RWPE1 (cell line): ENCODE measurements around the gene DRC7.

ENCODE experiments used
- CTCF ChIA-PET: fragments of 350-600 bp; sonication (Branson Sonifier 250); formaldehyde crosslinking; extraction: SDS; loops from one replicate; lab custom pipeline; 2021; lab: Yijun Ruan, JAX
- POLR2A ChIA-PET: fragments of 400-600 bp; formaldehyde crosslinking; extraction: SDS; loops from one replicate; lab custom pipeline; 2020; ENCODE audit warnings: antibody characterized with exemption; ENCODE audit not compliant: low non-redundant PET; lab: Yijun Ruan, JAX
- DNase-seq: peaks from one replicate; pipeline ENCODE4 v3.0.0; 2012; ENCODE audit warnings: low spot score
- H3K27ac ChIP-seq: fragments of 450-650 bp; 2 replicates; pipeline ENCODE4 v1.5.1; 2017
- TF ChIP-seq, protein P1 (sequence below): fragments of 450-650 bp; conservative IDR thresholded peaks from 2 replicates; pipeline ENCODE4 v1.5.1; 2017; ENCODE audit warnings: low read depth, mild to moderate bottlenecking

DRC7 gene

DNA sequence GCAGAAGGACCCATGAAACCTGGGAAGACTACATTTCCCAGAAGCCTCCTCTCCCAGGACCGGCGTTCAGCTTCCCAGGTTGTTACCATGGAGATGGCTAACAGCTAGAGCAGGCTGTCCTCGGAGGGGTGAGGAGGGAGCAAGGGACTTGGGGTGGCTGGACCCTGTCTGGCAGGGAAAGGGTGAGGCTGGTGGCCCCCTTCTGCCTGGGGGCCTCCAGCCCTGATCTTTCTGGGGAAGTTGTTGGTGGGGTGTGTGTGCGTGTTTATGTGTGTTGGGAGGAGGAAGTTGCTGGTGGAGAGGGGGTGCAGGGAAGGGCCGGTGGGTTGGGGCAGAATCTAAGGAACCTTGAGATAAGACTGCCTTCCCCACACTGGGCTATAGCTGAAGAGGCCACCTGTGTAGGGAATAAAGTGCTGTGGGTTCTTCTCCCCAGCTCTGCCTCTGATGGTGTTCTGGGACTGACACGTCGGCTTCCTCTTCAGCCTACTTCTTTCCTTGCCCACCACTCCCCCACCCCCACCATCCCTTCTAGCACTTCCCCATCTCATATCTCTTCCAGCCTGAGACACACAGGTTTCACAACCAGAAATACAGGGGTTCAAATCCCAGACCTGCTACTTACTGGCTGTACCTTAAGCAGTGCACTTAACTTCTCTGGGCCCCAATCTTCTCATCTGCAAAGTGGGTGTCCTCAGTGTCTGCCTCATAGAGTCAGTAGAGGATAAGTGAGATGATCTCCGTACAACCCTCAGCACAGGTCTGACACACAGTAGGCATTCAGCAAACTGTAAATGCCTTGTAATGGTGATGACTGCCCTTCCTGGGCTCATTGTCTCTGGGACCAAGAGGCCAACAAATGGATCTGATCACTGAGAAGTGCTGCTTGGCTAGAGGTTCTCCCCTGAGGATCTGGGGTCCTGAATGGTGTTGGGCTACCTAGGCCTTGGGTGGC, at the start of gene DRC7:
Gene DRC7 (plus strand): TSS at position 82 of the 955 bp plus-strand sequence. CDS start 3,144 bp downstream, outside the sequence.
- H3K27ac ChIP-seq = no peak within 1 kb of the TSS
- TF ChIP-seq, protein P1, sequence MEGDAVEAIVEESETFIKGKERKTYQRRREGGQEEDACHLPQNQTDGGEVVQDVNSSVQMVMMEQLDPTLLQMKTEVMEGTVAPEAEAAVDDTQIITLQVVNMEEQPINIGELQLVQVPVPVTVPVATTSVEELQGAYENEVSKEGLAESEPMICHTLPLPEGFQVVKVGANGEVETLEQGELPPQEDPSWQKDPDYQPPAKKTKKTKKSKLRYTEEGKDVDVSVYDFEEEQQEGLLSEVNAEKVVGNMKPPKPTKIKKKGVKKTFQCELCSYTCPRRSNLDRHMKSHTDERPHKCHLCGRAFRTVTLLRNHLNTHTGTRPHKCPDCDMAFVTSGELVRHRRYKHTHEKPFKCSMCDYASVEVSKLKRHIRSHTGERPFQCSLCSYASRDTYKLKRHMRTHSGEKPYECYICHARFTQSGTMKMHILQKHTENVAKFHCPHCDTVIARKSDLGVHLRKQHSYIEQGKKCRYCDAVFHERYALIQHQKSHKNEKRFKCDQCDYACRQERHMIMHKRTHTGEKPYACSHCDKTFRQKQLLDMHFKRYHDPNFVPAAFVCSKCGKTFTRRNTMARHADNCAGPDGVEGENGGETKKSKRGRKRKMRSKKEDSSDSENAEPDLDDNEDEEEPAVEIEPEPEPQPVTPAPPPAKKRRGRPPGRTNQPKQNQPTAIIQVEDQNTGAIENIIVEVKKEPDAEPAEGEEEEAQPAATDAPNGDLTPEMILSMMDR = no peak
- CTCF ChIA-PET = no interaction called here
- DNase-seq = peak; percentile 65
- POLR2A ChIA-PET = interaction anchor here (0.6 kb wide), 1 partner anchor 33 kb away, joined by 7 read pairs; no protein-coding TSS in a partner anchor

- POLR2A ChIA-PET = no interaction called here
- peak overlapping the region; percentile 70 for H3K27ac ChIP-seq
- DNase-seq = no peak
- CTCF ChIA-PET = interaction anchor here (0.6 kb wide), 1 partner anchor 8 kb away, joined by 3 read pairs; no protein-coding TSS in a partner anchor
- TF ChIP-seq, protein P1 = no peak
These were observed 49.4 kb upstream of the DRC7 start for GRCh38 chr16:57645169-57645568.

GRCh38 chr16:57645691-57646387, 48.8 kb upstream of the DRC7 start:
- peak overlapping the region; percentile 70 for H3K27ac ChIP-seq
- TF ChIP-seq, protein P1 = no peak
- ChIA-PET POLR2A (no interaction called here), CTCF (interaction anchor here (0.5 to 3.2 kb wide), 5 partner anchors 8 to 943 kb away, joined by 3 to 12 read pairs (median 3); no protein-coding TSS in a partner anchor)
- DNase-seq = no peak

GRCh38 chr16:57646388-57647039, 48.1 kb upstream of the DRC7 start:
- TF ChIP-seq, protein P1 = no peak
- ChIA-PET POLR2A (no interaction called here), CTCF (interaction anchor here (0.5 to 3.2 kb wide), 4 partner anchors 9 to 944 kb away, joined by 3 to 12 read pairs (median 6); no protein-coding TSS in a partner anchor)
- H3K27ac ChIP-seq = peak overlapping the region; percentile 70
- DNase-seq = no peak

DNA sequence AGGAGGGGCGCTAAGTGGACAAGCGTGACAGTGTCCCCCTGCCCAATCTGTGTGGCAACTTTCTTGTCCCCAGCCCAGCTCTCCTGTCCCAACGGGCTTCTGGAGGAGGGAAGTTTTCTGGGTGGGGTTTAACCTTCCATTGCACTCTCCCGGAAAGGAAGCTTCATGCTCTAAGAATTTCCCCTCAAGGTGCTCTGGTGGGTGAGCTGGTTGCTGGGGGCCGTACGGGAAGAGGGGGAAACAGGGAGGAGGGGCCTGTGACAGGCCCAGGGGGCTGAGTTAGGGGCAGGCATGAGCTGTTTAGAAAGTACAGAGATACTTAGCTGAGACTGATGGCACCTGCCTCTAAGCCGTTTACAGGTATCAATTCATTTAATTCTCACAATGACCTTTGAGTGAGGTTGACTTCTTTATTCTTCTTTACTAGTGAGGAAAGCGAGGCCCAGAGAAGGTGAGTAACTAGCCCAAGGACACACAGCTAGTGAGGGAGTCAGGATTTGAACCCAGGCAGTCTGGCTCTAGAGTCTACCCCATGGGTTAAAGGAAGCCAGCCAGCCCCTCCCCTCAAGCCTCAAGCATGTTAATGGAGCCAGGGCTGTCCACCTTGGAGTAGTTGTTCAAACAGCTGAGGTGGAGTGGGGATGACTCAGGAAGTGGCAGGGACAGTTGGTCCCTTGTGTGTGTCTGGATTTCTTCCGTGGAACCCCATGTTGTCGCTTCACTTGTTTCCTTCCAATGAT, 47.3 kb upstream of the DRC7 start:
- peak overlapping the region; percentile 70 for H3K27ac ChIP-seq
- TF ChIP-seq, protein P1 = no peak
- ChIA-PET POLR2A (interaction anchor here (1.0 kb wide), 1 partner anchor 27 kb away, joined by 3 read pairs; no protein-coding TSS in a partner anchor), CTCF (interaction anchor here (1.2 to 3.6 kb wide), 6 partner anchors 10 to 57 kb away, joined by 5 to 22 read pairs (median 8); no protein-coding TSS in a partner anchor)
- DNase-seq = no peak
